ENCODE data around the gene CREB5.

Gene CREB5

DNA sequence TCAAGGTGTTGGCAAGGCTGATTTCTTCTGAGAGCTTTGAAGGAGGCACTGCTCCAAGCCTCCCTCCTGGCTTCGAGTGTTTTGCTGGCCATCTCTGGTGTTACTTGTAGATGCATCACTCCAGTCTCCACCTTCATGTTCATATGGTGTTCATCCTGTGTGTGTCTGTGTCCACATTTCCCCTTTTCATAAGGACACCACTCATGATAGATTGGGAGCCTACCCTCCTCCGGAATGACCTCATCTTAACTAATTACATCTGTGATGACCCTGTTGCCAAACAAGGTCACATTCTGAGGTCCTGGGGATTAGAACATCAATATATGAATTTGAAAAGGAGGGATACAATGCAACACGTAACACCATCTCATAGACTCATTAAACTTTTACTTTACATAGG, 119.0 kb downstream of the CREB5 start:
- no peak for DNase-seq (ENCODE audit: low read depth in 2 of 2)
- TF ChIP-seq, protein P1, sequence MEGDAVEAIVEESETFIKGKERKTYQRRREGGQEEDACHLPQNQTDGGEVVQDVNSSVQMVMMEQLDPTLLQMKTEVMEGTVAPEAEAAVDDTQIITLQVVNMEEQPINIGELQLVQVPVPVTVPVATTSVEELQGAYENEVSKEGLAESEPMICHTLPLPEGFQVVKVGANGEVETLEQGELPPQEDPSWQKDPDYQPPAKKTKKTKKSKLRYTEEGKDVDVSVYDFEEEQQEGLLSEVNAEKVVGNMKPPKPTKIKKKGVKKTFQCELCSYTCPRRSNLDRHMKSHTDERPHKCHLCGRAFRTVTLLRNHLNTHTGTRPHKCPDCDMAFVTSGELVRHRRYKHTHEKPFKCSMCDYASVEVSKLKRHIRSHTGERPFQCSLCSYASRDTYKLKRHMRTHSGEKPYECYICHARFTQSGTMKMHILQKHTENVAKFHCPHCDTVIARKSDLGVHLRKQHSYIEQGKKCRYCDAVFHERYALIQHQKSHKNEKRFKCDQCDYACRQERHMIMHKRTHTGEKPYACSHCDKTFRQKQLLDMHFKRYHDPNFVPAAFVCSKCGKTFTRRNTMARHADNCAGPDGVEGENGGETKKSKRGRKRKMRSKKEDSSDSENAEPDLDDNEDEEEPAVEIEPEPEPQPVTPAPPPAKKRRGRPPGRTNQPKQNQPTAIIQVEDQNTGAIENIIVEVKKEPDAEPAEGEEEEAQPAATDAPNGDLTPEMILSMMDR (IDR thresholded peaks at IDR 0.05; ENCODE audit: low read depth, low read length) = no peak

DNA sequence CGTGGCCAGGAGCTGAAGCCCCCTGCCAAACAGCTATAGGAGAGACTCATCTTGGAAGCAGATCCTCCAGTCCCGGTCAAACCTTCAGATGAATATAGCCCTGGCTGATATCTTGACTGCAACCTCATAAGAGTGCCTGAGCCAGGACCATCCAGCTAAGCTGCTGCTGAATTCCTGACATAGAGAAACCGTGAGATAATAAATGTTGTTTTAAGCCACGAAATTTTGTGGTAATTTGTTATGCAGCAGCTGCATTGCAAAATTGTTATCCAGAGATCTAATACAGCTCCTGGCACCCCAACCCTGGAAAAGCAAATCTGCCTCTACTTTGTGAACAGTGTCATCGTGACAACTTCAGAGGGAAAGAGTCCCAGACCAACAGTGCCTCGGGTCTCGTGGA, 119.9 kb downstream of the CREB5 start:
- H3K4me3 ChIP-seq (replicated peaks in 1 of 2; ENCODE audit: low read depth in 2 of 2, low read length in 2 of 2) = no peak overlapping the region
- TF ChIP-seq, protein P1 (IDR thresholded peaks at IDR 0.05; ENCODE audit: low read depth, low read length) = no peak
- DNase-seq (ENCODE audit: low read depth in 2 of 2) = no peak

More for the DNA sequence above, 119.0 kb downstream of the CREB5 start:
- H3K4me3 ChIP-seq (replicated peaks in 1 of 2; ENCODE audit: low read depth in 2 of 2, low read length in 2 of 2) = no peak overlapping the region

DNA sequence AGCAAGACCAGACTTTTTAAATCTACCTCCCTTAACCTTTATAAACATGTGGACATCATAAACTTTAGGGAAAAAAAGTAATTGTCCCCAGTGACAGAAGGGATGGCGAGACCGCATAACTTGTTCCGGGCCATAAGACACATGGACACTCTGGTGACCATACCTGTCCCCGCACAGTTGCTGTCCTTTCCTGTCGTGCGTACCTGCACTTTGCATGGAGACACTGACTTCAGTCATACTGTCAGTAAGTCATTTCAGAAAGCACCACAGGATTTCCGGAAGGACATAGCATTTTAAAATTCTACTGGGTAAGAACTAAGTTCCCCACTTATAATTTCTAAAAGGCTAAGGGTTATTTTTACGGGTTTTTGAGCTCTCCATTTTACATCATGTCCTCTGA, 120.9 kb downstream of the CREB5 start:
- TF ChIP-seq, protein P1 (IDR thresholded peaks at IDR 0.05; ENCODE audit: low read depth, low read length) = no peak
- no peak for DNase-seq (ENCODE audit: low read depth in 2 of 2)
- H3K4me3 ChIP-seq (replicated peaks in 1 of 2; ENCODE audit: low read depth in 2 of 2, low read length in 2 of 2) = no peak overlapping the region

DNA sequence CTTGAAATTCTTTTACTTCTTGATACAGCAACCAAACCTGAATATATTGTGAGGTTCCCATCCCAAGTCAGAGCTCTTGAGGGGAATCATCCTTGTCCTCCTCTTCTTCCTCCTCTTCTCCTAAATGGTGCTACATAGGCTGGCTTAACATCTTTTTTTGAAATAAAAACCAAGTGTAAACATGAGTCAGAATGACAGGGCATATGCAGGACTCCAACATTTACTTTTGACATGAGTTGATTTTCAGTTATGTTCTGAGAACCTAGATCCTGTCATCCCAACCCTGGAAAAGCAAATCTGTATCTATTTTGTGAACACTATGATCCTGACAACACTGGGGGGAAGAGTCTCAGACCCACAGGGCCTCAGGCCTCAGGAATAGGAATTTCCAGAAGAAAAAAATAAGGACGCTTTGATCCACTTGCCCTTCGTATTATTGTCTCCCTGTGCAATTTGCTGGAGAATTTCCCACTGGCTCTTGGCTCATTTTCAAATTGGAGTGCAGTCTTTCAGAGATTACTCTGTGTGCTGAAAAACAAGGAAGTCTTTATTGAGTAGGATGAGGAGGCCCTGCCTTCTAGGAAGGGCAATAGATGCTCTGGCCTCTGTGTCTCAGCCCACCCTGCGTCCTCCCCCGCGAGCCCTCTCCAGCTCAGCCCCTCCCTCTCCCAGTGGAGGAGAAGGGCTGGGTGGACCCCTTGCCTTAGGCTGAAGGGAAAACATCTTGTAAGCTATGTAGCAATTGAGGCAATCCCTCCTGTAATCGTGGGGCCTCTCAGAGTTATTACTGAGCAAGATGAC, 121.6 kb downstream of the CREB5 start:
- TF ChIP-seq, protein P1 (IDR thresholded peaks at IDR 0.05; ENCODE audit: low read depth, low read length) = no peak

DNA sequence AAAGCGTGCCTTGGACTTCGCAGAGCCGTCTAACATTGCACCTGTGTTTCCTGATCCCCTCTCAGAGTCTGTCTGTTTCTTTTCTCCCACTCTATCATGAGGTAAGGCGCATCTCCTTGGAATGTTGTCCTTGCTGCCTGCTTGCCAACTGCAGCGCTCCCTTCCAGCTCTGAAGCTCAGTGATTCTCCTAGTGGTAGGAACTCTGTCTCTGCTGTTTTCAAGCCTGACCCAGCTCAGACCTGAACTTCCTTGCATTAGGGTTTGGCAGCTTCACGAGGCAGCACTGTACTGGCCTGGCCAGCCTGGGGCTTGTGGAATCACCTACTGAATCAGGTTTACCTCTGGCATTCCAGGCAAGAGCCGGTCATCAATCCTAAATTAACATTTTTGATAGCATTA, 123.9 kb downstream of the CREB5 start:
- TF ChIP-seq, protein P1 (IDR thresholded peaks at IDR 0.05; ENCODE audit: low read depth, low read length) = peak; percentile 45
- H3K4me3 ChIP-seq (replicated peaks in 1 of 2; ENCODE audit: low read depth in 2 of 2, low read length in 2 of 2) = no peak overlapping the region
- DNase-seq (ENCODE audit: low read depth in 2 of 2) = peak; percentile 34 to 42

More for the DNA sequence above, 121.6 kb downstream of the CREB5 start:
- H3K4me3 ChIP-seq (replicated peaks in 1 of 2; ENCODE audit: low read depth in 2 of 2, low read length in 2 of 2) = no peak overlapping the region
- DNase-seq (ENCODE audit: low read depth in 2 of 2) = peak; percentile 44 to 52

DNA sequence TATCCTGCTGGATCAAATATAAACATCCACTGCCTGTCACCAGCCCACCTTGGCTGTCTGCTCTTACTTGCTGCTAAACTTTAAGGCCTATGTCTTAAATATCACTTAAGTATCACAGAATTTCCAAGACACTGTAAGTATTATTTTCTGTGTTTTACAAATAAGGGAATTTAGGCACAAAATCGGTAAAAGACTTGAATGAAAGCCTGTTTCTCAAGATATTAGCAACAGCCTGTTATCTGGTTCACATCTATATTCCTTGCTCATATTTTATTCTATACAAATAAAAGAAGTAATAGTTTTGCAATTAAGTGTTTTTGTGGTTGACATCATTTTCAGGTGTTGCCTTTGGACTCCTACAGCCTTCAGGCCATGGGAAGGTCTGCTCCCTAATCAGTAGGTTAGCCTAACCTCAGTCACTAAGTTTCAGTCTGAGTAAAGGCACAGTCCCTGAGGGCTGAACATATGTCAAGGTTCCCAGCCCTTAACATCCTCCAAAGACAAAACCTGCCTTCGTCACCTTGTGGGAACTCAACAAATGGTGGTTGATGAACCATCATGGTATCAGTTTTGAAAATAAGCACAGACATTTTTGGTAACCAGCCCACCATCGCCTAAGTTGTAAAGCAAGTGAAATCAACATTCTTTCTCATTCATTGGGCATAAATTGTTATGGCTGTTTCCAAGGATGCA, 127.1 kb downstream of the CREB5 start:
- no peak overlapping the region for H3K4me3 ChIP-seq (replicated peaks in 1 of 2; ENCODE audit: low read depth in 2 of 2, low read length in 2 of 2)
- TF ChIP-seq, protein P1 (IDR thresholded peaks at IDR 0.05; ENCODE audit: low read depth, low read length) = no peak
- no peak for DNase-seq (ENCODE audit: low read depth in 2 of 2)
